Hematopoietic multipotent progenitor cell treated with erythropoietin and hydrocortisone succinate and interleukin-3 and kit ligand, for 17 days (in vitro differentiated cells): ENCODE data around the gene FADS6.
"Not testable (repeated sequence)": the region's sequence is repeated elsewhere in the genome, so short reads cannot be mapped to it uniquely, and the experiment has no call there.

Experiments
- DNase-seq: peaks from one replicate; pipeline ENCODE4 v3.0.0-alpha.2; 2015; ENCODE audit warnings: low spot score

The FADS6 gene

DNA sequence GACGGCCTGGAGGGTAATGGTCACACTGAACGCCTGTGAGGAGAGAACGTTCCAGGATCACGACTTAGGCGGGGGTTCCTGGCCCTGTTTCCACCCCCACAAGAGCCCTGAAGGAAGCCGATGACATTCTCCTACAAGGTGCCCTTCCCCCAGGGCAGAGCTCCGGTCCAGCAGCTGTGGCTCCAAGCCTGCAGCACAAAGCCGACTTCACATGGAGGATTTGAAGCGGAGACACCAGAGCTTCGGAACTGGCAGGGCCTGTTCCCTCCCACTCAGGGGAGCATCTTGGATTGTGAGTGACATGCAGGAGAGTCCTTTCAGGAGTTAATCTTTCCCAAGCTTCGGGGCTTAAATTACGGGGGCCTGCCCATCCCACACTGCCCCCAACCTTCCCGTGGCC is 5.0 kb downstream of the FADS6 start:
- no peak for DNase-seq

DNA sequence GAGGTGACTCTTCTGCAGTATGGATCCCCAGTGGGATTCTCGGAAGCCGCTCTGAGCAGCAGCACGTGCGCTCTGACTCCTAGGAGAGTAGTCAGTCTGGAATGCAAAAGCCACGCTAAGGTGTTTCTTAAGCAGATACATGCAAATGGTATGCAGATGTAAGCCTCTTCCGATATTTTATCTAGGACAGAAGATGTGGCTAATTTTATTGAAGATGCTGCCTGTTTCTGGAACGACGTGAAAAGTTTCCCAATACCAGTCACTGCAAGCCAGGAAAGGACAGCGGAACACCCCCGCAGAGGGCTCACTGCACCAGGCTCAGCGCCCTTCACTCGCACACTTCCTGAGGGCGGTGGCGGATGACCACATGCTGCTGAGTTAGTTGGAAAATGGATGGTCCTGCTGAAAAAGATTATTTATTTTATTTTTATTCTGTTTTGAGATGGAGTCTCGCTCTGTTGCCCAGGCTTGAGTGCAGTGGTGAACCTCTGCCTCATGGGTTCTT is 10.1 kb downstream of the FADS6 start:
- no peak for DNase-seq

DNA sequence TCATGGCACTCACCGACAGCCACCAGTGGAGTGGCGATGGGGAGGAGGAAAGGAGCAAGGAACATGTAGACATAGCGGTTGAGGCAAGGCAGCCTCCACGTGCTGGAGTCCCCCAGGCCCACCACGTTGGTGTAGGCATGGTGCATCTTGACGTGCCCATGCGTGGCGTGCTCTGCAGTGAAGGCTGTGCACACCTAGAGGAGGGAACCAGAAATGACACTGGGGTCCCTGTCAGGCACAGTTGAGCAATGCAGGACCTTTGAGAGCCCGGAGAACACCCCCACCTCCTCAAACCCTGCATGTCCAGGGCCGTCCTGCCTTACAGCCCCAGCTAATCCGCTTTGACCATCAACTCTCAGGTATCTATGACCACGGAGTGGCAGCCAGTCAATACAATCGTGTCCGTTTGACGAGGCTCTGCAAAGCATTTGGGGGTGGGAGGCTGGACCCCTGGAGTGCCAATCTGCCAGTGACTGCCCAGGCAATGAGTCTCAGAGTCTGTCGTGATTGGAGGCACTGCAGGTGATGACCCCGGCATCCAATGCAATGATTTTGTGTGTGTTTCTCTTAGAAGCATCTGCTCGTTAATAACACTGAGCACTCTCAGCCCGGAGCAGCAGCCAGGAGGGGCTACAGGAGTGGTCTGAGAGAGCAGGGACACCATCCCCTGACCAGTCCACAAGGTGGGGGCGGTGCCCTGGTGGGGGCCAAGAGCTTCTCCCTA is 10.8 kb downstream of the FADS6 start:
- DNase-seq: no peak

DNA sequence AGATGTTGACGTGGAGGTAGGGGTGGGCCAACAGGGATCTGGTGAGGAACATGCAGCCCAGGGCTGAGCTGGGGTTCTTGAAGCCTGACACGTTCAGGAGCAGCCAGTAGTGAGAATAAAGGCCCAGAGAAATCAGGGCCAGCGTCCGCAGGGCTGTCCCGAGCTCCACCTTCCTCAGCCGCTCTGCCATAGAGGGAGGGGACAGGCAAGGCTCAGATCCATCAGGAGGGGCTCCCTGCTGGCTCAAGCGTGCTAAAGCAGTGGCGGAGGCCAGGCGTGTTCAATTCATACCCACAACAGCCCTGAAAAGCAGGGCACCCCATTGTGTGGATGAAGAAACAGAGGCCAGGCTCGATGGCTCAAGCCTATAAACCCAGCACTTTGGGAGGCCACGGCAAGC is 12.4 kb downstream of the FADS6 start:
- DNase-seq: no peak

DNA sequence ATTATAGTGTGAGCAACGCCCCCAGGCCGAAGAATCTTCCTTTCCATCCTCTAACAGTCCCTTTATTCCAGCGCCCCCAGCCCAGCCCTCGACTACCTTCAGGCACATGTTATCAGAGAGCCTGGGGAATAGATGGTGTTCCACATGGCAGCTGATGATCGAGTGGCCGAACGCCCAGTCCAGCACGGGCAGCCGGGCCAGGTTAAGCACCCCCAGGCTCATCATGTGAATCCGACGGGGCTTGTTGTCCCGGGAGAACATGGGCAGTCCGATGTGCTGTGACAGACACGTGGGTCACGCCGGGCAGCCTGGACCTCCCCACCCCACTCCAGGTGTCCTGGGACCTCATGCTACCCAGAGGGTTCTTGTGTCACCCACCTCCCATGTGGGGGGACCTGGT is 14.1 kb downstream of the FADS6 start:
- no peak for DNase-seq

DNA sequence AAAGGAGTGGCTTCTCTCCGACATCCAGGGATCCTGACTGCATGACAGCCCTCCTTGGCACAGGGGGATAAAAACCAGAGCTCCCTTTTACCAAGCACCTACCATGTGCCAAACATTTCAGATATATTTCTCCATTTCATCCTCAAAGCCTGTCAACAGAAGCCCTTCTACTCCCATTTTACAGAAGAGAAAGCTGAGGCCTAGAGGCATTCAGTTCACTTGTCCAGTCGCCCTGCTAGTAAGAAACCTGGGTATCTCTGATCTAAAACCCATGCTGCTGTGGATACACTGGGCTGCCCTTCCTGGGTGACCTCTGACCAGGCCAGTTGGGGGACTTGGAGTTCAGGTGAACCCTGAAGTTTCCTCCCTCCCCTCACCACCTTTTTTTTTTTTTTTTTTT is 14.8 kb downstream of the FADS6 start:
- DNase-seq: no peak

DNA sequence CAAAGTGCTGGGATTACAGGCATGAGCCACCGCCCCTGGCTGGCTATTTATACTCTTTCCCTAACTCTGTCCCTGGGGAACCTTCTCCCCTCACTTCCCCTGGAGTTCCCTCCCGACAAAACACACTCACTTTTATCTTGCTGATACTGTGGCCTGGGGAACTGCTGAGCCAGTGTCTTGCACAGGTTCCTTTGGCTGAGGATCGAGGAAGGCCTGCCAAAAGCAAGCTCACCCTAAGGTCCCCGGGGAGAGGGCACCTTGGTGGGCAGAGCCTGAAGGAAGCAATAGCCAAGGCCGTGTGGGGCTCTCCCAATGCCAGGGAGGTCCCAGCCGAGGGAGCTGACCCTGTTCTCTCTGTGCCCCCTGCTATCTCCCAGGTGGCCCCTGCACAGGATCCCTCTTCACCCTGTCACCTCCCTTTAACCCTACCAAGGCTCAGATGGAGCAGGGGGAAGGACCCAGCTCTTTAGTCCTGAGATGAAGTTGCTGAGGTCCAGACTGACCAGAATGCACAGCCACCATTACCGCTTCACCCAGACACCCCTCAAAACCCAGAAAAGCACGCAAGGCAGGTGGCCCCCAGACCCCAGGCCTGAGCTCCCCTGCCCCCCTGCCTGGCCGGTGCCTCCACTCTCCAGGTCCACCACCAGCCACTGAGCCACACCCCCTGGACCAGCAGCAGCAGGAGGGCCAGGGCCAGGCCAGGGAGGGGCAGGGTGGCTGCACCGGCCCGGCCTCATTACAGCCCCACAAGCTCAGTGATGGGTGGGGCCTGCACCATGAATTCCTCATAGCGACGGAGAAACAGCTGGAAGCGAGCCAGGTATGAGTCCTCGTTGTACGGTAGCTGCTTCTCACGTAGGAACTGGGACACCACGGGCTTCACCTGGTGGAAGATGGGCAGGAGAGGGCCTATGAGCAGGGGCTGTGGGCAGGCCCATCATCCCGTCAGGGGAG is 15.6 kb downstream of the FADS6 start:
- no peak for DNase-seq

DNA sequence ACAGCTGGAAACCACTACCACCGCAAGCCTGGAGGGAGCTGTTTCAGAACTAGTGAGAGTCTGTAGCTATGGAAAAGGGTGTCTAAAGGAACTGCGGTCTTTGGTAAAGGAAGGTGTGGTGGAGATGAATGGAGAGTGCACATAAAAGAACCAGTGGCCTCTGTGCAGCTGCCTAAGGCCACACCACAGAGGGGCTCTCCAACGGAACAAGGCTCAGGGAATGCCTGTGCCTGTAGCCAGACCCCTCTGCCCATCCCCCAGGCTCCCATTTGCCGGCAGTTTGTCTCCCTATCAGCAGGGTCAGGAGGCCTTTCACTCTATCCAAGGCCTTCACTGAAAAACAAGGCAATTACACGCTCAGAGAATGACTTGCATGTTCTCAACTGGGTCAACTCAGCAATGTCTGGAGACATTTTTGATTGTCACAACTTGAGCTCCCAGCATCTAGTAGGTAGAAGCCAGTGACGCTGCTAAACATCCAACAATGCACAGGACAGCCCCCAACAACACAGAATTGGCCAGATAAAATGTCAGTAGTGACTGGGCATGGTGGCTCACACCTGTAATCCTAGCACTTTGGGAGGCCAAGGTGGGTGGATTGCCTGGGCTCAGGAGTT is 17.3 kb downstream of the FADS6 start:
- DNase-seq: no peak

DNA sequence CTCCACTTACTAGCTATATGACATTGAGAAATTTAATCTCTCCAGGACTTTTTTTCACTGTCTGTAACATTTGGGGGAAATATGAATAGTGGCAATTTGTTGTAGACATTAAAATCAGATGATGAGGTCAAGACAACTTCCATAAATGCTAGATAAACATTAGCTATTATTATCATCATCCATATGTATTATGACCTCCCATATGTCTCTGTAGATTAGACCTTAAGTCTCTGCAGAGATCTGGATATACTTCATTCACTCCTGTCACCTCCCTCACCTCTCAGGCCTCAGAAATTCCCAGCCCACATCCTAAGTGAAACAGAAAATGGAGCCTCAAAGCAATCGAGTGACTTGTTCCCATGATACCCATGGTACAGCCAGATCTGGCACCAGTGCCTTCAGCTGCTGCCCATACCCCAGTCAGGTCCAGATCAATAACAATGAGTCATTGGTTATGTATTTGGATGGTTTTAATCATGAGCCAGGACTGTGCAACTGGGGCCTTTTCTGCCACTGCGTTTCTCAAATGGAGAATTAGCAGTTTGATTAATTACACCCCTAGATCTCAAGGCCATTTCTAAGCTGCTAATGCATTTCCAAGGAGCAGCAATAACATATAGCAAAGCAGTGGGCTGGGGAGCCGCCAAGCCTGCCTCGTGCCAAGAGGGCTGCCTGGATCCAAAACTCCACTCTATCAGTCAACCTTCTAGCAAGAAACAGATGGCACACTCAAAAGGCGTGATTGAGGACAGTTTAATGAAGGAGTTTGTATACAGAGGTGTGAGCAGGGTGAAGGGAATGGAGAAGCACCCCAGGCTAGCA is 18.1 kb downstream of the FADS6 start:
- DNase-seq: no peak

DNA sequence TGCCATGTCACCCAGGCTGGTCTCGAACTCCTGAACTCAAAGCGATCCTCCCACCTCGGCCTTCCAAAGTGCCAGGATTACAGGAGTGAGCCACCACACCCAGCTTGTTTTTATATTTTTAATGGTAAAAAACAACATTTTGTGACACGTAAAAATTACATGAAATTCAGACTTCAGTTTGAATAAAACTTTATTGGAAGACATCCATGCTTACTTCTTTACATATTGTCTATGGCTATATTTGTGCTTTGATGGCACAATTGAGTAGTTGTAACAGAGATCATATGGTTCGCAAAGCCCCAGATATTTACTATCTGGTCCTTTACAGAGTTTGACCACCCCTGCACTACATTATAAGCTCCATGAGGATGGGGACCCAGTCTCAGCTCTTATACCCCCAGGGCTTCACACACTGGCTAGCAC is 18.8 kb downstream of the FADS6 start:
- no peak for DNase-seq

DNA sequence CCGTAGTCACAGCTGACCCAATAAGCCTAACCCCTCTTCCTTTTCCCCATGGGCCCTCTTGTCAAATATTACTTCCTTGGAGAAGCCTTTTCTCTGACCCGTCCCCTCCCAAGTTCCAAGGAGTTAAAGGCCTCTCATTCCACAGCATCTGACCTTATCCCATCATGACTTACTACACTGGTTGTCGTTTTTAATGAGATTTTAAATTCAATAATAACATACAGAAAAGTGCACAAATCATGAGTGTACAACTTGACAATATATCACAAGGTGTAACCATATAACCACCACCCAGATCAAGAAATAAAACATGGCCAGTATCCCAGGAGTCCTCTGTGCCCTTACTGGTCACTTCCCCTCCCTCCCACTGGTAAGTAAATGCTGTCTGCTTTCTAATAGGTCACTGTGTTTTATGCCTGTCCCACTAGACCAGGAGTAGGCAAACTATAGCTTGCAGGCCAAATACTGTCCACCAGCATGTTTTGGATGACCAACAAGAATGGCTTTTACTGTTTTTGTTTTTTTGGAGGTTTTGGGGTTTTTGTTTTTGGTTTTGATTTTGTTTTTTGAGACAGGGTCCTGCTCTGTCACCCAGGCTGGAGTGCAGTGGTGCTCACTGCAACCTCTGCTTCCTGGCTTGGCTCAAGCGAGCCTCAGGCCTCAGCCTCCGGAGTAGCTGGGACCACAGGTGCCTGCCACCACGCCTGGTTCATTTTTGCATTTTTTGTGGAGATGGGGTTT is 19.4 kb downstream of the FADS6 start:
- peak; percentile 13 for DNase-seq

DNA sequence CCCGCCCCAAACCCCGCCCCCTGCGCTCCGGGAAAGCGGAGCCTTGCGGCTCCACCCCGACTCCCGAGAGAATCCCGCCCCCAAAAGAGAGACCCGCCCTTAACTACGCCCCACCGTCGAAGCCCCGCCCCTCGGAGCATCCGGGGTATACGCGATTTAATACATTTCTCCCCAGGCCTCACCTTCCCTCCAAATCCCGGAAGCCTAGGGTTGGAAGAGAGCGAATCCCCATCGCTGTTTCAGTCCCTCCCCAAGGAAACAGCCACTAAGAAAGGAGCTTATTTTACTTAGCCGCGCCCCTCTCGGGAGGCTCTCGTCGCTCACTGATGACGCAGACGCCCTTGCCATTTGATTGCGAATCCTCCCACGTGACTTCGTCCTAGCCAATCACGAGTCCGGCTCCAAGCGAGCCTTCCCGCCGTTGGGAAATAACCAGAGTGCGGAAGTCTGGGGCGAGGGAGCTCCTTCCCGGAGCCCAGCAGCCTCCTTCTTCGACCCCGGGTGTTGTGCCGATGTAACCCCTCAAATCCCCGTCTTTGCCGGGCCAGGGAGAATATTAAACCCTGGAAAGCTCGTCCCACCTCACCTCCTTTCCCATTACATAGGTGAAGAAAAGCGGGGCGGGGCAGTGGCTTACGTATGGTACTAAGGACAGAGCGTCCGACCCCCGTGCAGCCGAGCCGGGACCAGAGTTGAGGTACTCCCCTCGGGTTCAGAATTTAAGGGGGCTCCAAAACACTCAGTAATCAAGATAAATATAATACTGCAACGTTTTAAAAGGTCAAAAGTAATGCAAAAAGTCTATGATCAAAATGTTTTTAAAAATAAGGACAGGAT is 20.2 kb downstream of the FADS6 start:
- peak; percentile 100 for DNase-seq

DNA sequence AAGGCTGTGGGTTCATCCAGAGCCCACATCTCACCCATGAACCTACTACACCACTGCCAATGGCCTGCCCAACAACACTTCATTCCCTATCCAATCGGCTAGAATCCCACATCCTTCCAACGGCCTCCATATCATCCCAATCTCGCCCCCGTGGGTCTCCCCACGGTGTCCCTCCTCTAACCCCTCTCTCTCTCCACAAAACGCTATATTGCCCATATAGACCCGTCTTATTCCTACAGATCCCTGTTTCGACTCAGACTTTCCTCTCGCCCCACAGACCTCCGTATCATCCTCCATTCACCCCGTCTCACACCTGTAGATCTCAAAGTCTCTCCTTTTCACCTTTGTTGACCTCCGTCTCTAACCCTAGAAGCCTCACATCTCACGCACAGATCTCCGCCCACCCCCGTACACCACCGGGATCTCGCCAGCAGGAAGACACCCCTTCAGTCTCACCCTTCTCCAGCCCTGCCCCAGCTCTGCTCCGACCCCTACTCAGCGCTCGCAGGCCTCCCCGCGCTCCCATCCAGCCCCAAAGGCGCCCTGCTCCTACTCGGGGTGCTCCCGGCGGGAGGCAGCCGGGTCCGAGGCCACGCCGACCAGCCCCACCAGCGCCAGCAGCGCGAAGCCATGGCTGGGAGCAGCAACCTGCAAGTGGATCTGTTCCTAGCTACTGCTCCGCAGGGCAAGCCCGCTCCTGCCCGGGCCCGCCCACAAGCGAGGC is 21.0 kb downstream of the FADS6 start, which contains the start of gene FDXR:
Gene FDXR (minus strand): TSS at position 682 of the 724 bp plus-strand sequence. CDS start 50 bp downstream, at position 632.
- DNase-seq: no peak

DNA sequence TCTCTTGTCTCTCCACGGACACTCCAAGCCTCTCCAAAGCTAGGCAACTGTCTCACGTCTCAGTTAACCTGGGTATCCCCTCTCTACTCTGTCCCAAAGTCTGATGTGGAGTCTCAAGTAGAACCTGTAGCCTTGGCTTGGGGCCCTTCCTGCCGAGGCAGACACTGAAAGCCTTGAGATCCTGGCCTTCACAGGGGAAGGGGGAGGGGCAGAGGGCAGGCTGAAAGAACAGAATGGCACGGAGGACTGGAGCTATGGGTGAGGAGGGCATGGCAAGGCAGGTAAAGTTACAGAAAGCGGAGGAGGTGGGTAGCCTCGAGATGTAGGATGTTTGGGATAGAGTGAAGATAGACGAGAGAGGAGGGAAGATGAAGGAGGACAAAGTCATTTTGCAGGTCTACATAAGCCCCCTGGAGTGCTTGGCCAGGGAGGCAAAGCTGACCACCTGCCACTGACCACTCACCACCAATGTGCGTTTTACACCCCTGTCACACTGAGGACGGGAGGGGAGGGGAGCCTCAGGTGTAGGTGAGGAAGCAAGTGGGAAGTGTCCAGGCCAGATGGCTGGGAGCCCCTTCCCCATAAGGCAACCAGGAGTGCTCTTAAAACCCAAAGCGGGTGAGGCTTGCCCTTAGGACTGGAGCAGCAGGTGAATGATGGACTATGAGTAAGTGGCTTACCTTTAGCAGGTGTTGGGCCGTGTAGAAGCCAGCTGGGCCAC is 21.9 kb downstream of the FADS6 start:
- no peak for DNase-seq

DNA sequence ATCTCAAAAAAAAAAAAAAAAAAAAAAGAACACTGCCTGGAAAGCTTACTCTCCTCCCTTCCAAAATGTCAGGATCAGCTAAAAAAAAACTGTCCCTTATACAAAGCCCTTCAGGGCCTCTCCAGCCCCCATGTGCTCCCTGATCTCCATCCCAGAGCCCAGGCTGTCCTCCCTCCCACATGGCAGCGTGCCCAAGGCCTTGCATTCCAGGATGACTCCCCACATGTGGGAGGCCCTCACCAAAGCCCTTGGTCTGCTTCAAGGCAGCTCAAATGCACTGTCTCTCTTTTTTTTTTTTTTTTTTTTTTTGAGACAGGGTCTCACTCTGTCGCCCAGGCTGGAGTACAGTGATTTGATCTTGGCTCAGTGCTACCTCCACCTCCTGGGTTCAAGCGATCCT is 22.9 kb downstream of the FADS6 start:
- DNase-seq: no peak

DNA sequence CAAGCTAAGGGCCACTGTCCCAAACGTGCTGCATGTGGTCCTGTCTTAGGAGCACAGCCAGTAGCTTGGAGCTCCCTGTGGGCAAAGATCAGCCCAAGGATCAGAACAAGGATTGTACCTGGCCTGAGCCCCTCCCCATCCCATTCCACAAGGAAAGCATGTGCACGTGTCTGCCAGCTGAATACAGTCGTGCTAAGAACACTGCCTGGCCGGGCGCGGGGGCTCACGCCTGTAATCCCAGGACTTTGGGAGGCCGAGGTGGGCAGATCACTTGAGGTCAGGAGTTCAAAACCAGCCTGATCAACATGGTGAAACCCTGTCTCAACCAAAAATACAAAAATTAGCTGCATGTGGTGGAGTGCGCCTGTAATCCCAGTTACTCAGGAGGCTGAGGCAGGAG is 23.4 kb downstream of the FADS6 start:
- not testable (repeated sequence) for DNase-seq

DNA sequence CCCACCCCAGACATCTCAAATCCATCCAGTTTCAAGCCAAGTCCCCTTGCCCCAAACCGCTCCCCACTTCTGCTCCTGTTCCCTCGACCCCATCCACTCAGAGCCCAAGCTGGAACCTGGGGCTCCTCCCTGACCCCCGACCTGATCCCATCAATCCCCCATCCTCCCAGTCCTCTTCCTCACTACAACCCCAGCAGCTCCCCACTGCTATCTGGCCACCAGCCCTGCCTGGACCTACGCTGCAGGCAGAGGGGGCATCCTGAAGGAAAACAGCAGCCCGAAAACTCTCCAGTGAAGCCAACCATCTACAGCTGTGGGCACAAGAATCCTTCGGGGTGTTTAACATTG is 24.6 kb downstream of the FADS6 start:
- DNase-seq: no peak

DNA sequence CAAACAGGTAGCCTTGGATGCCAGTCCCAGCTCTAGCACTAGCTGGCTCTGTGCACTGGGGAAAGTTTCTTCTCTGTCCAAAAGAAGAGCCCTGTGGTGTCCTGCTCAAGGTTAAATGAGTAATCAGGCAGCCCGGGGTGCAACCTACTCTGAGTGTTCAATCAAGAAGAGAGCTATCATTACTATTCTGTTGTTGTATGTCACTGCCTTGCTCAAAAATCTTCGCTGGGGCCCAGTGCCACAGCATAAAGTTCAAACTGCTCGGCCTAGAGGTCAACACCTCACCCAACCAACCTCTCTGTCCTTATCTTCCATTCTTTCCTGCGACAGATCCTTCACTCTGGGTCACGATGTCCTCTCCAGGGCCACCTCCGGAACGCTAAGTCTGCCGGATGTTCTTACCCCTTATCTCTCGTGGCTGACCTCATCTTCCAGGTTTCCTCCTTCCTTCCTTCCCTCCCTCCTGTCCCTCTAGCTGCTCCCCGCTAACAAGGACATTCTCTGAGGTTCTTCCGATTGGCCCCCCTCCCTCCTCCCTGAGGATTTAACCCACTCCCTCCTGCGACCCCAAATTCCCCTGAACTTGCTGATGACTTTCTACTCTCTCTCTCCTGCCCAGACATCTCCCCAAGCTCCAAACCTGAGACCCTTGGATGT is 25.1 kb downstream of the FADS6 start:
- no peak for DNase-seq
